GM18873 (cell line): Measurements from ENCODE around the gene CEP57L1.
"Not testable (repeated sequence)": the region's sequence is repeated elsewhere in the genome, so short reads cannot be mapped to it uniquely, and the experiment has no call there.

Source experiments
- ATAC-seq: cut with Tn5 transposase; IDR thresholded peaks from one replicate; pipeline ENCODE4 v1.9.1; 2021; ENCODE audit warnings: mild to moderate bottlenecking, moderate library complexity, moderate number of reproducible peaks; ENCODE audit not compliant: unreplicated experiment, low FRiP score

Gene CEP57L1

GRCh38 chr6:109073344-109074132 is 21.8 kb upstream of the CEP57L1 start:
- no peak for ATAC-seq

- ATAC-seq = no peak
Observed at GRCh38 chr6:109074133-109074415, 21.2 kb upstream of the CEP57L1 start.

DNA sequence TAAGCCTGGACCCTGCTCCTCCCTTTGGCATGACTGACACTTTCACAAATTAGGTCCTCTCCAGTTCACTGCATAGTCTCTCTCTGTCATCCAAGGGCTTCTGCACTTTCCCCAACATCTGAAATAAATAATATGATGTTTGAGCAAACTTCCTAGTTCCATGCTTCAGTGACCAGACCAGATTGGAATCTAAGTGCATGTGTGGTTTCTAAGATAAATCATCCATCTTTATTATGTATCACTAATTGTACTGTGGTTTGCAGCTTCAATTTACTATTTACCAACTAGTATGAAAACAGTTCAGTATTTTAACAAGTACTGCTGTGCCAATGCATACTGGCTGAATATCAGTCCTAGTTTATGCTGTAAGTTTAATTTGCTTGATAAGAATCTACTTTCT is 19.4 kb upstream of the CEP57L1 start:
- ATAC-seq = no peak

- ATAC-seq = no peak
Observed at GRCh38 chr6:109076377-109076776, 18.9 kb upstream of the CEP57L1 start.

GRCh38 chr6:109079981-109080380 is 15.3 kb upstream of the CEP57L1 start:
- no peak for ATAC-seq

DNA sequence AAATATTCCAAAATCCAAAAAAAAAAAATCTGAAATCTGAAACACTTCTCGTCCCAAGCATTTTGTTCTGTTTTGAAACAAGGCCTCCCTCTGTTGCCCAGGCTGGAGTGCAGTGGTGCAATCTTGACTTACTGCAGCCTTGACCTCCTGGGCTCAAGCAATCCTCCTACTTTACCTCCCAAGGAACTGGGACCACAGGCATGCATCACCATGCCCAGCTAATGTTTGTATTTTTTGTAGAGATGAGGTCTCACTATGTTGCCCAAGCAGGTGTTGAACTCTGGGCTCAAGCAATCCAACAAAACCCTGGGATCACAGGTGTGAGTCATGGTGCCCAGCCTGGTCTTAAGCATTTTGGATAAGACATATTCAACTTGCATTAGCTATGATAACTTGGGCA is 14.3 kb upstream of the CEP57L1 start:
- no peak for ATAC-seq

DNA sequence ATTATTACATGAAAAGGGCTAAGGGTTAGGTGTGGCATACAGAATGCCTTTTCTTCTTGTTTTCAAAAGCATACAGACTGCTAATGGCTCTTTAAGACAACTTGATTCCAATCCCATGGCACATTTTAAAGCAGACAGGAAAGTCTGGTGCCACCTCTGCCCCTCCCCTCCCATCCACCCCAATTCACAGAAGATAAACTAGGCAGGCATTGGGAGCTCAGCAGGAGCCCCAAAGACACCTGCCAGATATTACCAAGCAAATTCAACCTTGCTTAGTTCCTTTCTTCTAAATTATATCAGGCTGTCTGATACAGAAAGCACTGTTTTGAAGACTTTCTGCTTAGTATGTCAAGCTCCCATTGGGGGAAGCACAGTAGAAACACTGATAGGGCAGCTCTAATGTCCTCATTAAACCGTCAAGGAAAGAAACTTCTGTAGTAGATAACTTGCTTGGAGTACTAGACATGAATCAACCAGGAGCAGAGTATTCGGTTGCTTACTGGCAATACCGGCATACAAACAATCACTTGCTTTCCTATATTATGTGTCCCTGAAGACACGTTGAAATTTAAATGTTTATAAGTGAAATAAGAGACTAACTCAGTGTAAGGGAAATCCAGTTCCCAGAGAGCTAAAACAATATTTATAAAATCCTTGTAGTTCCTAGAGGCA is 13.7 kb upstream of the CEP57L1 start:
- no peak for ATAC-seq

DNA sequence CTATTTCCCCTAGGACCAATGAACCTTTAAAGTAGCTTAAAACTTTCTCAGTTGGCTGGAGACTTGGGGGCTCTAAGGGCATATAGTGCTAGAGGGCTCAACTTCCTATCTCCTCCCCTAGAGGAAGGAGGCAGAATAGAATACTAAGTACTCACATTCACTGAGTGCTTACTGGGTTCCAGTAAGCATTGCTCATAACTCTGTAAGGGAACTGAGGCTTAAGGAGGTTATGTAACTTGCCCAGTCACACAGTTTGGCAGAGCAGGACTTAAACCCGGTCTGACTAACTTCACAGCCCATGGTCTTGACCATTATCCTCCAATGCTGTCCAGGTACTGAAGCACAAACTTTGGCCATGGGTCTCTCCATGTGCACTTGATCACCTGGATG is 13.1 kb upstream of the CEP57L1 start:
- ATAC-seq = no peak

GRCh38 chr6:109083657-109084056 is 11.7 kb upstream of the CEP57L1 start:
- ATAC-seq = no peak

- ATAC-seq = not testable (repeated sequence)
Observed at GRCh38 chr6:109084146-109084545, 11.2 kb upstream of the CEP57L1 start.

DNA sequence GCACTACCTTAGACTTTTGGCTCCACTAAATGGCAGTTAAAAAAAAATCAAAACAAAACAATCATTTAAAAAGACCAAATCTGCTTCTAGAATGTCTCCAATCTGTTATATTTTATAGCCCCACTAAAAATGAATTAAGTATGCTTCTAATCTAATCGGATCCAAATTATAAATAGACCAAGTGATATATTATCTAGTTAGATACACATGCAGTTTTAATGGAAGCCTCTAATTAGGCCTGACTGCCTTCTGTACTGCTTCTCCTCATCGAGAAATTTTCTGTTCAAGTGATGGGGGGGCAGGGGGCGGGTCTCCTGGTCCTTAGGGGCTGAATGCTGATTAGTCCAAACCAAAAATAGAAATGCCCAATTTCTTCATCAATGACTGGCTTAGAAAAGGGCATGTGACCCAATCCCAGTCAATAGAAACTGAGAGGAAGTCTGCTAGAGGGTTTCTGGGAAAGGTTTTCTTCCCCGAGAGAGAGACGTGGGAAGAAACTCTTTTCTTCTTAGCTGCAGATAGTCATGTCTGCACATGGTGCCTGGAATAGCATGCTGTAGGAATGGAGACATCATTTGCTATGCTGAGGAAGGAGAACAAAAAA is 7.5 kb upstream of the CEP57L1 start:
- no peak for ATAC-seq

DNA sequence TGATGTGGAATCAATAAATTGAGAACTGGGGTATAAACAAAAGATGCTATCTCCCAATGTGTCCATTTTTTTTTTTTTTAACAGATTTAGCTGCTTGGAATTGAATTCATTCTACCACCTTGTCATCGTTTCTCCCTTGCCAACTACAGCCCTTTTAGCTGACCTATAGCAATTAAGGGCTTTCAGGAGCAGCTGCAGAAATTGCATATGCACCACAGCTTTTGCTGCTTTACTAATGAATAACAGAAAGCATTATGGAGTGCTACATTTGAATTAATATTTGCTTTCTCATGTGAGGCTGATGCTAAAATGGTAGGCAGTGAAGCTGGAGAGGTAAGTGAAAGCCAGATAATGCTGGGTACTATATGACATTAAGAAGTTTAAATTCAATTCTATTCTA is 6.3 kb upstream of the CEP57L1 start:
- no peak for ATAC-seq

- no peak for ATAC-seq
Observed at GRCh38 chr6:109091314-109092024, 3.8 kb upstream of the CEP57L1 start.

GRCh38 chr6:109092074-109092473 is 3.2 kb upstream of the CEP57L1 start:
- no peak for ATAC-seq

DNA sequence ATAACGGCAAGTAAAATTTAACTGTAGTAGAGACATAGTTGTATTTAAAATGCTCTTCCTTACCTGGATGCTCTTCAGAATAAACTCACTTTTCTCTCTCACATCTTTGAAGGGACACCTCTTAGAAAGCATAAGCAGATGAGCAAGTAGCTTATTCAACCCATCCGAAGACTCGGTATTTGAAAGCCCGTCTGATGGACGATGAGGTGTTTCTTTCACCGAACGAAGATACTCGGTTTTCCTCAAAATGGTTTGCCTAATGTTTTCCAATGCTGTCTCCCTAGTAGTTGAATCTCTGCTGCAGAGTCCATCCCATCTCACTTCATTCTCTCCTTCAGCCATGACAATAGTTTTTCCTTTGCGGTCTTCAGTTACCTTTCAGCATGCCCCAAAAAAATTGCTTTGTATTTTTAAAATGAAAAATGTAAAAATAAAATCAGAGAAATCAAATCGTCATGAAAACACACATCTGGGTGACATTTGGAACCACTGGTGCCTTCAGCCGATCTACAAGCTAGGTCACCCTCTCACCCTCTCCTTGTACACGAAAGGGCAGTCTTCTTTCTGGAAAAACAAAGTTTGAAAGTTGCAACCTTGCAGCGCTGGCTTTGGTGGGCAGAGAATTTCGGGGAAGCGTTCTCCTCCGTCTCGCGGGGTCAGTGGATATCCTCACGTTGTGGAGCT is 1.4 kb upstream of the CEP57L1 start:
- ATAC-seq = no peak

- ATAC-seq = peak; percentile 40
Observed at GRCh38 chr6:109094416-109095035, 781 bp upstream of the CEP57L1 start, which contains the start of gene SESN1. Gene SESN1 (minus strand): TSS chr6:109094846. CDS start chr6:109094073, 773 bp downstream.

DNA sequence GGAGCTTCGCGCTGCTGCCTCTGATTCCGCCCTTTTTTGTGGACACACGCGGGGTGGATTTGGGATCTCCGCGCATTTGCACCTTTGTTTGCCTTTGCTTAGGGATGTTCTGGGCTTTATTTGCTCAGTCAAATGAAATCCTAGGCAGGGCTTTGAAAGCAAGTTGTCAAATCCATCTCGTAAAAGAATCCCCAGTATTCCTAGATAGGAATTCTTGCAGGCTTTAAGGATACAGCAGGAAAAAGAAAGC is 453 bp downstream of the CEP57L1 start:
- ATAC-seq = no peak

- no peak for ATAC-seq
Observed at GRCh38 chr6:109096208-109096607, 901 bp downstream of the CEP57L1 start.

DNA sequence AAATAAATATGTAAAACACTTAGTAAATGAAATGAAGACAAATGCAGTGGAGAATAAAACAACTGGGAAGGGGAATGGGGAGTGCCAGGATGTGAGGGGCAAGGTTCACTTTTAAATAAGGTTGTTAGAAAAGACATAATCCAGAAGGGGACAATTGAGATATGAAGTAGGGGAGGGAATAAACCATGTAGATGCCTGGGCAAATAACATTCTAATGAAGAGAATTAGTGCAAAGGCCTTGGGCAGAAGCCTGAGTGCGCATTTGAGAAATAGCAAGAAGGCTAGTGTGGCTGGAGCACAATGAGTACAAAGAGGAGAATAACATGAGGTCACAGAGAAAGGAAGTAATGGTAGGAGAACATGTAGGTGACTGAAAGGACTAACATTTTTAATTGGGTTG is 2.4 kb downstream of the CEP57L1 start:
- no peak for ATAC-seq

GRCh38 chr6:109102762-109103161 is 7.5 kb downstream of the CEP57L1 start:
- ATAC-seq = no peak
